C4-2B (cell line): ENCODE results near the gene CD81.
"Not testable (repeated sequence)": the region's sequence is repeated elsewhere in the genome, so short reads cannot be mapped to it uniquely, and the experiment has no call there.

Experiments used
- ZFX ChIP-seq: fragments of 450-650 bp; IDR thresholded peaks from 2 replicates; pipeline ENCODE4 v1.6.1; 2017
- TF ChIP-seq, protein P1 (sequence below): fragments of 450-650 bp; conservative IDR thresholded peaks from 2 replicates; pipeline ENCODE4 v1.5.1; 2017; ENCODE audit warnings: mild to moderate bottlenecking

DNA sequence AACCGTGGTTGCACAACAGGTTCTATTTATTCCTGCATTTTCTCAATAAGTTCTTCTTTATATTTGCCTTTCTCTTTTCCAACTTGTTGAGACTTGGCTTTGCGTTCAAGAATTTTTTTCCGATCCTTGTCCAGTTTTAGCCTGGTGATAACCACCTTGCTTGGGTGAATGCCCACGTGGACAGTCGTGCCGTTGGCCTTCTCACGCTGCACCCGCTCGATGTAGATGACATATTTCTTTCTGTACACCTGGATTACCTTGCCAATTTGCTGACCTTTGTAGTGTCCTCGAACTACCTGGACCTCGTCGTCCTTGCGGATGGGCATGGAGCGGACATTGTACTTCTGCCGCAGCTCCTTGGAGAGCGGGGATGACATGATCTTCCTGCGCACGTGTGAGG, 41.8 kb upstream of the CD81 start:
- TF ChIP-seq, protein P1, sequence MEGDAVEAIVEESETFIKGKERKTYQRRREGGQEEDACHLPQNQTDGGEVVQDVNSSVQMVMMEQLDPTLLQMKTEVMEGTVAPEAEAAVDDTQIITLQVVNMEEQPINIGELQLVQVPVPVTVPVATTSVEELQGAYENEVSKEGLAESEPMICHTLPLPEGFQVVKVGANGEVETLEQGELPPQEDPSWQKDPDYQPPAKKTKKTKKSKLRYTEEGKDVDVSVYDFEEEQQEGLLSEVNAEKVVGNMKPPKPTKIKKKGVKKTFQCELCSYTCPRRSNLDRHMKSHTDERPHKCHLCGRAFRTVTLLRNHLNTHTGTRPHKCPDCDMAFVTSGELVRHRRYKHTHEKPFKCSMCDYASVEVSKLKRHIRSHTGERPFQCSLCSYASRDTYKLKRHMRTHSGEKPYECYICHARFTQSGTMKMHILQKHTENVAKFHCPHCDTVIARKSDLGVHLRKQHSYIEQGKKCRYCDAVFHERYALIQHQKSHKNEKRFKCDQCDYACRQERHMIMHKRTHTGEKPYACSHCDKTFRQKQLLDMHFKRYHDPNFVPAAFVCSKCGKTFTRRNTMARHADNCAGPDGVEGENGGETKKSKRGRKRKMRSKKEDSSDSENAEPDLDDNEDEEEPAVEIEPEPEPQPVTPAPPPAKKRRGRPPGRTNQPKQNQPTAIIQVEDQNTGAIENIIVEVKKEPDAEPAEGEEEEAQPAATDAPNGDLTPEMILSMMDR, result not testable (repeated sequence)
- TF ChIP-seq ZFX, result not testable (repeated sequence)
